Epidermal melanocyte (primary cell): ENCODE results near the gene WDR6.

Experiments
- DNase-seq: peaks from one replicate; pipeline ENCODE4 v3.0.0; 2011; ENCODE audit warnings: low spot score; ENCODE audit not compliant: insufficient read length

Gene WDR6

GRCh38 chr3:49013738-49014660 lies 6.8 kb downstream of the WDR6 start:
- DNase-seq = no peak

- DNase-seq = no peak
Observed at GRCh38 chr3:49015072-49015471, 7.9 kb downstream of the WDR6 start.

GRCh38 chr3:49015765-49016164 lies 8.6 kb downstream of the WDR6 start:
- peak; percentile 47 for DNase-seq

- no peak for DNase-seq
Observed at GRCh38 chr3:49016414-49017228, 9.4 kb downstream of the WDR6 start.

GRCh38 chr3:49017229-49017970 lies 10.2 kb downstream of the WDR6 start:
- DNase-seq = no peak

GRCh38 chr3:49017971-49018706 lies 10.9 kb downstream of the WDR6 start, which contains the start of gene DALRD3:
DALRD3 (minus strand) TSS chr3:49018580; CDS start chr3:49018564, 16 bp downstream.
- peak; percentile 39 for DNase-seq

DNA sequence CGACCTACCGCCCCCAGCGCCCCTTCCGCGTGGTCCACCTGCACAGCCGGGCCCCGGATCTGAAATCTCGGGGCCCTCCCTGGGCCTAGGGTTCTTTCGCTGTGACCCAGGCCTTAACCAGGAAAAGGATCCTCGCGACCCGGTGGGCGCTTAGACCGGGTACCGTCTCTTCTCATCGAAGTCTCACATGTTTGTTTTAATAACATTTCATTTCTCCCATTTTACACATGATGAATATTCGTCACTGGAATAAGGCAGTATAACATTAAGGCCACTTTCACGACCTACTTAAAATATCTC lies 11.5 kb downstream of the WDR6 start:
- no peak for DNase-seq

GRCh38 chr3:49019941-49020329 lies 12.7 kb downstream of the WDR6 start:
- DNase-seq = no peak

DNA sequence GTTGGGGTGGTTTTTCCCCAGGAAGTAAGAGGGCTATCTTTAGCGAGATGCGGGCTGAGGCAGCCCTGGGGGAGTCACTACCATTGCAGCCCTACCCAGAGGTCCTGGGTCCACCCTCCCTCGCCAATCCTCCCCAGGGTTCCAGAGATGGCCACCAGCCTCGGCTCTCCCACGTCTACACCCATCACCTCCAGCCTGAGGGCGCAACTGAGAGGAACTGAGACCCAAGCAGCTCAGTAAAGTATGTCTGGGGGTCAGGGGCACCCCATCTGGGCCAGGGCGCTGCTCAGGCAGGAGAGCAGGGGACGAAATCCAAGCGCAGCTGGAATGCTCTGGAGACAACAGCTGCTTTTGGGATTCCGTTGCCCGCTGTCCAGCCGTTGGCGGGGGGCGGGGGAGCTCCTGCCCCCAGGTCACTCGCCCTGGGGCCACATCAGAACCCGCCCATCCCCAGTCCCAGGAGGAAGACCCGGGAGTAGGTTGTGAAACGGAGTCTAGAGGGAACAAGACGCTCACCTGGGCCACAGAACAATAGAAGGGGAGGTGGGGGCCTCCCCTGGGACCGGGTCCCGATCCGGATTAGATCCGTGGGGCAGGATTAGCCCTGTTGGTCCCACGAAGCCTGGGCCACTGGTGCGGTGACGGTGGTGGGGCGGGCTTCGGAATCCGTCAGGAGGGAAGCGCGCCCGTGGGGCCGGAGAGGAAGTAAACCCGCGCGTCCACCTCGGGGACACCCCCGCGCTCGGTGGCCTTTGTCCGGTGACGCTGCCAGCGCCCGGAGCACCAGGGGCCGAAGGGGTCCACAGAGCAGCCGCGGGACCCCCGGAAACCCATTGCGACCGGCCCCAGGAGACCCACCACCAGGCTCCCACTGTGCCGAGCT lies 13.4 kb downstream of the WDR6 start:
- no peak for DNase-seq

GRCh38 chr3:49021213-49021812 lies 14.1 kb downstream of the WDR6 start:
- DNase-seq = peak; percentile 94

DNA sequence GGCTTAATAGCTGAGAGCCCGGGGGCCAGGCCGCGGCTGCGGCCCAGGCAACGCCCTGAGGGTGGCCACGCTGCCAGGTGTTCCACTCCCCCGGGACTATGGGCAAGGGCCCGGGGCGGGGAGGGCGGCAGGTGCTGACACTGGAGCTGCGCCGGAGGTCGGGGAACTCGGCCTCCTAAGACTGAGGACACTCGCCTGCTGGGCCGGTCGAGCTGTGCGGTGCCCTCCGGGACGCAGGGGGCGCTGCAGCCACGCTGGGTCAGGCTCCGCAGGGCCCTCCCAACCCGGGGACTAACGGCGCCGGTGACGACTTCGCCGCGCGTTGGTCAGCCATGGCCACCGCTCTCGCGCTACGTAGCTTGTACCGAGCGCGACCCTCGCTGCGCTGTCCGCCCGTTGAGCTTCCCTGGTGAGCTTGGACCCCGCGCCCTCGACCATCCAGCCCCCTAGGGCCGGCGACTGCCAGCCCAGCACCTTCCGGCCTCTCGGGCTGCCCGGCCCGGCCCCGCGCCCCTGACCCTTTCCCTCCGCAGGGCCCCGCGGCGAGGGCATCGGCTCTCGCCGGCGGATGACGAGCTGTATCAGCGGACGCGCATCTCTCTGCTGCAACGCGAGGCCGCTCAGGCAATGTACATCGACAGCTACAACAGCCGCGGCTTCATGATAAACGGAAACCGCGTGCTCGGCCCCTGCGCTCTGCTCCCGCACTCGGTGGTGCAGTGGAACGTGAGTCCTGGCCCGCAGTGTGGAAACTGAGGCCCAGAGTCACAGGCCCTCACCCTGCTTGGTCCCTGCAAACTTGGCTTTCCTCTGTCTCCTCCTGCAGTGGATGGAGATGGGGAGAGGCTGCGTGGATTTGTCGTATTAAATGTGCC lies 14.9 kb downstream of the WDR6 start, which contains the start of gene NDUFAF3:
Gene NDUFAF3 (plus strand): TSS at position 309 of the 875 bp plus-strand sequence. CDS start 24 bp downstream, at position 333.
- DNase-seq = peak; percentile 89

DNA sequence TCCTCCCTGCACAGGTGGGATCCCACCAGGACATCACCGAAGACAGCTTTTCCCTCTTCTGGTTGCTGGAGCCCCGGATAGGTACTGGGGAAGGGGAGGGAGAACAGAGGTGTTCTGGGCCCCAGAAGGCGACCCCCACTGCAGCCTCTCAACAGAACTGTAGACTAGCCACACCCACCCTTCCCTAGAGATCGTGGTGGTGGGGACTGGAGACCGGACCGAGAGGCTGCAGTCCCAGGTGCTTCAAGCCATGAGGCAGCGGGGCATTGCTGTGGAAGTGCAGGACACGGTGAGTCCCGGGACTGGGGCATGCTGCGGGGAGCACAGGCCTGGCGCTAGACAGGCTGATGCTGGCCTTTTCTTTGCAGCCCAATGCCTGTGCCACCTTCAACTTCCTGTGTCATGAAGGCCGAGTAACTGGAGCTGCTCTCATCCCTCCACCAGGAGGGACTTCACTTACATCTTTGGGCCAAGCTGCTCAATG lies 15.5 kb downstream of the WDR6 start:
- no peak for DNase-seq

- DNase-seq = no peak
Observed at GRCh38 chr3:49023775-49024174, 16.6 kb downstream of the WDR6 start.

DNA sequence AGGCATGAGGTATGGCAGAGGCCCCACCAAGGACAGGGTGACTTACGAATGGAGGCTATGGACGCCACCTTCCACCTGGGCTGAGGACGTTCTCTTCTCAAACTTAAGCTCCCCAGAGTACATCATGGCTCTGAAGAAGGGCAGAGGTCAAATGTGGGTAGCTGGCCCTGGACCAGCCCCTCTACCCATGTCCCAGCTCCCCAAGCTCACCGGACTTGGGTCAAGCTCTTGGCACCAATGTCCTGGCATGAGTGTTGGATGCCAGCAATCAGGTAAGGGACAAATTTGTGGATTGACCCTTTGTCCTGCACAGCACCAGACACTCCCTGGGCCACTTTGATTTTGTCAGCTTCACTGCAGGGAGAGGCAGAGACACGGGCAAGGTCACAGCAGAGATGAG lies 17.3 kb downstream of the WDR6 start:
- DNase-seq = no peak

GRCh38 chr3:49025005-49025792 lies 18.0 kb downstream of the WDR6 start:
- no peak for DNase-seq

- DNase-seq = no peak
Observed at GRCh38 chr3:49025793-49026520, 18.8 kb downstream of the WDR6 start.

DNA sequence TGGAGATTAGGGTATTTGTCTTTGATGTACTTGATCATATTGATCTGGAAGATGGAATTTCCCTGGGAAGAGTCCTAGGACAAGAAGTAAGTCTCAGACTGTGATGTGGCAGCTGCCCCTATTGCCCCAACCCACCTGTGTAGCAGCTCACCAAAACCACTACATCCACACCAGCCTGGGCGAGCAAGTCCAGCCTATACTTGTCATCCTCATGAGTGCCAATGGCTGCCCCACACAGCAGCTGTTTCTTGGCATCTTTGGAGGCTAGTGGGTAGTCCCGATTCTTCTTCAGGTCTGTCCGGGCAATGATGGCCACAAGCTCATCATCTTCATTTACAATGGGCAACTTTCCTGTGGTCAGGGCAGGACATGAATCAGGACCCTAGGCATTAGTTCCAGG lies 19.3 kb downstream of the WDR6 start:
- no peak for DNase-seq
